HK-2 (cell line): ENCODE data around the gene CDX2.
"Not testable (repeated sequence)": the region's sequence is repeated elsewhere in the genome, so short reads cannot be mapped to it uniquely, and the experiment has no call there.

Experiments
- DNase-seq: peaks from one replicate; pipeline ENCODE4 v3.0.0-alpha.2; 2018; ENCODE audit not compliant: unreplicated experiment

Gene CDX2

DNA sequence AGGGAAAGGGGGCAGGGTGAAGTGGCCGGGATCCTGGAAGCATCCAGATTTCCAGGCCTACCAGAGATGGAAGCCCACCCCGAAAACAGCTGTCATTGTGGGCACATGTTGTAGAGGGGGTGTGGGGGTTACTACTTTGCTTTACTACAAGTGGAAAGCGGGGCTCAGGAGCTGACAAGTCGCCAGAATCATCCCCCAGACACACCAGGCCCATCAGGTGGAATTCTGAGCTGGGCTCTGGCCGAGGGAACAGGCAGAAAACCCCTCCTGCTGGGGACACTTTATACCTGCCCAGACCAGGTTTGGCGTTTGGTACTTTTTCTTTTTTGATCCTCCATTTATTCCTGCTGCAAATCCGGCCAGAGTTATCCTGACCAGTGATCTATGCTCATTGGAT lies 3.8 kb downstream of the CDX2 start:
- no peak for DNase-seq

DNA sequence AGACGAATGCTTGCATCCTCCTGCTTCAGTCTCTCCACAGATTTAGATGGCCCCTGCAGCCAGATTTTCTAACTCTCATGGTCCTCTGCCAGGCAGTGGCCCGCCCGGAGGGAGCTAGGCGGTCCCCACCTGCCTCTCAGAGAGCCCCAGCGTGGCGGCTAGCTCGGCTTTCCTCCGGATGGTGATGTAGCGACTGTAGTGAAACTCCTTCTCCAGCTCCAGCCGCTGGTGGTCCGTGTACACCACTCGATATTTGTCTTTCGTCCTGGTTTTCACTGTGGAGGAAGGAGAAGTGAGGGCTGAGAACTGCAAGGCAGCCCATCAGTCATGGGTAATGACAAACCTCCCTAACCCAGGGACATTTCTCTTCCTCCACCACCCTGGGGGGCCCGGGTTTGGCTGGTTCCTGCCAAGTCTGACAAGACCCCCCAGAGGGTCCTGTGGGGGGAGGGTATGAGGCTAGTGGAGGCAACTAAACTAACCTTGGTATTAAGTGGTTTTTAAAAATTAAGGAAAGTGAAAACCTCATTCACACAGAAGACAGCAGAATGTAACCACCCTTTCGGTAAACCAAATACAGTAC lies 4.3 kb downstream of the CDX2 start:
- DNase-seq, result no peak

- DNase-seq, result not testable (repeated sequence)
These were observed 4.9 kb downstream of the CDX2 start for GRCh38 chr13:27964206-27964605.

DNA sequence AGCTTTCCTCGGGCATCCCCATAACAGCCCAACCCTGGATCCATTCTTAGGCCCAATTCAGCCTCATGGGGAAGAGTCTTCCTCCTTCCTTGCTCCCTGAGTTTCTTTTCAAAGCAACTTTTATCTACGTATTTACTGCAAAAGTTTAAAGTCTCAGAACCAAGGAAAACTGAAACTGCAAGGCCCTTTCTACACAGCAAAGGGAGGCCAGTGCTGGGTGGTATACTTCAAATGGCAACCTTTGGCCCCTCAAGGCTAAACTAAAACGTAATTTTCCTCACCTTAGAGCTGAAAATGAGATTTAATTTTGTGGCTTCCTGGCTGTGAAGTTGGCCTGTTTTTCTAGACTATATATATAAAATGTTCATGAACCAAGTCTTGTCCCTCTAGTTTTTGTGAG lies 5.6 kb downstream of the CDX2 start:
- DNase-seq, result no peak

- DNase-seq, result no peak
These were observed 6.1 kb downstream of the CDX2 start for GRCh38 chr13:27962982-27963381.

- no peak for DNase-seq
These were observed 6.8 kb downstream of the CDX2 start for GRCh38 chr13:27962128-27962841.

DNA sequence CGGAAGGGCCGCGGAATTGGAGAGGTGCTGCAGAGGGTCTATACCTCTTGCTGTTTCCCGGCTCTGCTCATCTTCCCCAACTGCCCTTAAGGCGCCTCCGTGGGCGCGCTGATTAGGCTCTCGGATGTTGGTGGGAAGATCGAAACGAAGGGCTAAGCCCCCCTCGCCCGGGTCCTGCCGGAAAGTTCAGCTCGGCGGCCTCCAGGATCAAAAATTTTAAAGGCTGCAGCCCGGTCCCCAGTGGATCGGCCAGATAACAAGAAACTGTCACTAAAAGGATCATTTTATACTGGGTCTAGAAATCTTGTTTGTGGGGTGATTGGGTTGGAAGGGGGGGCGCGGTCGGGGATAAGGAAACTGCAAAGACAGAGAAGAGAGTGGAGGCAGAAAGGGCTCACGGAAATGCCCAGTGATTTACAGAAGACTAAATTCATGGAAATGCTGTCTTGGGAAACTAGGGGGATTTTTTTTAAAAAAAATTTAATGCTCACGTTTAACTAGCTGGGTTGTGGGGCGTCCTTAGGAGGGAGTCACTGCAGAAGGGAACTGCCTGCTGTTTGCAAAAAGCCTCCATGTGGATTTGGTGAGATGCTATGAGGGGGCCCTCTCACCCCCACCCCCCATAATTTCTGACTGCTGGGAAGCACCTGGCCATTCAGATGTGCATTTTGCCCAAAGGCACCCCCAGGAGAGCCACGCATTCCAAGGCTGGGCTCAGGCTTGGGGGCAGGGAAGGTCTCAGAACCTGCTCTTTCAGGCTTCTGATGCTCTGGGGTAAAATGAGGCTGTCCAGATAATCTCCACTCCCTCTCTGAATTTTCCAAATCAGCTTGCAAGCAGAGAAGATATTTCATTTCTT lies 7.7 kb downstream of the CDX2 start:
- DNase-seq, result no peak

DNA sequence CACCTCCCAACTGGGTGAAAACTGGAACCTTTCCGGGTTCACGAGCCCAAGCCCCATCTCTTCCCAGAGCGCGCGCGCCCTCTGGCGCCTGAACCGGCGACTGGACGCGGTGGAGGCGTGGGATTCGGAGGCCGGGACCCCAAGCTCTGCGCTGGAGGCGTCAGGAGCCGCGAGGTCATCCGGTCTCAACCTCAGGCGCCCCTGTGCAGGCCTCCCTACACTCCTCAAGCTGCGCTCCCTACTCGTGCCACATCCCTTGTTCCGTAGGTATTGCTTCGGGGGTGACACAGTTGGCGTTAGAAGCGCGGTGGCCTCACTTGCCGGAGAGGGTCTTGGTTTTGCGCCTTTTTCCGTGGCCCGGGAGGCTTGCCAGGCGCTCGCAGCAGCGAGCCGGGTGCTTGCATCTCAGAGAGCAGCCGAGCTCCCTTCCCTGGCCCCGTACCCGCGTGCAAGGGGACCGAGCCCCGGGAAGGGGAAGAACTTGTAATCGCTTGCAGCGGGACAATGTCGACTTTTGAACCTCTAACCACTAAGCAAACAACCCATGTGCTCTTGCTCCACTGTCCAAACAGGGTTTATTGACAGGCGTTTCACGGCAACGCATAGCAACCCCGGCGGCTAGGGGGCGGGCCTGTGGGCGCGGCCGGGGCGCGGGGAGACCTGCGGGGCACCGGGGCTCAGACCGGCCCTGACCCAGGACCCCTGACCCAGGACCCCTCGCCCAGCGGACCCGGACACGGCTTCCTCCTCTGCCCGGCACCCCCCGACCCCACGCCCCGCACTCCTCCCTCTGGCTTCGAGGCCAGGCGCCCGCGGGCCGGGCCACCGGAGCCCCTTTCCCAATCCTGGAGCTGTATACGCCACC lies 8.5 kb downstream of the CDX2 start:
- no peak for DNase-seq

GRCh38 chr13:27959976-27960361 lies 9.1 kb downstream of the CDX2 start:
- no peak for DNase-seq

GRCh38 chr13:27956576-27957300 lies 12.4 kb downstream of the CDX2 start:
- DNase-seq, result no peak

- DNase-seq, result no peak
These were observed 14.0 kb downstream of the CDX2 start for GRCh38 chr13:27955014-27955591.

- no peak for DNase-seq
These were observed 14.7 kb downstream of the CDX2 start for GRCh38 chr13:27954406-27954851.

- peak; percentile 66 for DNase-seq
These were observed 15.3 kb downstream of the CDX2 start for GRCh38 chr13:27953676-27954405.

DNA sequence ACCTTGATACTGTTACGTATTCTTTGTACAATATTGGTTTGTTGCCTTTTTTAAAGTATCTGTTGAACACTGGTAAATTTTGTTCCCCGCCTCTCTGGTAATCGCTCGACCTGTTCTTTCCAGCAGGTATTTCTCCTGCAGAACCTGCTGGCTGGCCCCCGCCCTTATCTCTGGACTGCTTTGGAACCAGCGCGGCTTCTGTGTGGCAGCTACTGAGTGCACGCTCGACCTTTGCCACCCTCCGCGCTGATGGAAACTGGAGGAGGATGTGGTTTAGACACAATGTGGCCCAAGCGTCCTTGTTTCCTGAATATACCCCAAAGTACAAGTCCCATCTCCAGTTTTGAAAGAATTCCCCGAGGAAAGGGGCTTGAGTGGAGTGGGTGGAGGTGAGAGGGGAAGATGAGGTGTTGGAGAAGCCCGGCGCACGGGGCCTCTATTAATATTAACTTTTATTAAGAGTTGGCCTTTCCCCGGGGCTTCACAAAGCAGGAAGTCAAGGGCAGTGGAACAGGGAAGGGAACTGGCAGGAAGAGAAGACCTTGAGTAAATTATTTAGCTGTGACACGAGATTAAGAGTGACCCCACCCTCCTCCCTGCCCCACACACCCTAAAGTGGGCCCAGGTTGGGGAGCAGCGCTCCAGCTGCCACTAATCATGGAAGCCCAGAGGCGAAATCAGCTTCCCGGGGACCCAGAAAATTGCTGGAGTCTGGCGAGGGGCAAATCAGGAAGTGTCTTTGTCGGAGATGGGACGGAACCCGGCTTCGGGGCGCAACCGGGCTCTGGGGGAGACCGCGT lies 16.0 kb downstream of the CDX2 start:
- DNase-seq, result no peak

DNA sequence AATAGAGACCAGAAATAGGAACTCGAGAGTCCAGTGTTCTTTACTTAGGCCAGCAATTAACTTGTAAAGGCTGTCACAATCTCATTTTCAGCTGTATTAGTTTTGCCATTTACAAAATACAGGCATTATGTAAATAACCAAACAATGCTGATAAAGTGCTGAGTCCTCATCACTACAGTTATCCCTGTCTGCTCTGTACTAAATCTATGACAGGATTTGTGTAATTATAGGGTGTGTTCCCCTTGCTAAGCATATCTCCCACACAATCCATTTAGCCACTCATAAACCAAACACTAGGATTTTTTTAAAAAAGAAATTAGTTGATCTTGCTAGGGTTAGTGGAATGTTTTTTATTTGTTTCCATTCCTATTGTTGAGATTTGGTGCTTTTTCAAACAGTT lies 26.1 kb downstream of the CDX2 start:
- DNase-seq, result no peak

GRCh38 chr13:27933580-27934328 lies 35.4 kb downstream of the CDX2 start:
- DNase-seq, result no peak

DNA sequence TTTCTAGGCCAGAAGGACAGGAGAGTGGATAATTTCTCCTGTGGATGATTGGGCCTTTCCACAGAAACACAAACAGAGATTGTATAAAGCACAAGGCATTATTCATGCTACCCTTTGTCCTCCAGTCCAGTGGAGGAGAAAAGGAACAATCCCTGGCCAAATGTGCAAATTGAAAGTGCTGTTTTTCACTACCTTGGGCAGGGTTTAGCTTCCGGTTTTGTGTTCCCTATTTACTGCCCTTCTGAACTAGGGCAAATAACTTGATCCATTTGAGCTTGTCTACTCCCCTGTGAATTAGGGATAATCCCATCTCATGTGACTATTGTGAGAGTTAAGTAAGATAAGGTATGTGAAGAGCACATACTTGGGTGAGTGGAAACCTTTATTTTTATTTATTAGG lies 36.0 kb downstream of the CDX2 start:
- DNase-seq, result no peak

- DNase-seq, result no peak
These were observed 39.2 kb downstream of the CDX2 start for GRCh38 chr13:27929868-27930267.
